A673 (cell line): ENCODE data around the gene LRP1B.

Experiments
- EZH2 ChIP-seq: fragments of 200-600 bp; sonication (generic); IDR thresholded peaks from 2 replicates; pipeline ENCODE4 v1.6.1; 2017; ENCODE audit warnings: borderline replicate concordance, low read depth, mild to moderate bottlenecking, mixed read lengths, antibody characterized with exemption, low read length; ENCODE audit not compliant: poor library complexity, severe bottlenecking
- TF ChIP-seq, protein P1 (sequence below): fragments of 300-800, 200-600 bp; sonication (generic); conservative IDR thresholded peaks from 2 replicates; pipeline ENCODE4 v1.5.1; 2017; ENCODE audit warnings: low read depth, mild to moderate bottlenecking, antibody characterized with exemption, low read length, moderate library complexity, mixed read lengths

DNA sequence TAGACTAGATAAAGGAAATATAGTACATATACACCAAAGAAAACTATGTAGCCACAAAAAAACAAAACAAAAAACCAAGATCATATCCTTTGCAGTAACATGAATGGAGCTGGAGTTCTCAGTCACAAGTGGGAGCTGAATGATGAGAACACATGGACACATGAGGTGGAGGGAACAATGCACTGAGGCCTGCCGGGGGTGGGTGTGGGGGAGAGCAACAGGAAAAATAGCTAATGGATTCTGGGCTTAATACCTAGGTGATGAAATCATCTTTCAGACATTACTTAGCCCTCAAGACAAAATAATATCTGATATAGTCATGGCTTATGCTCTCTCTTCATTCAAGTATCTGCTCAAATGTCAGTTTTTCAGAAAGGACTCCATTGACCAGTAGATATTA is 930.6 kb downstream of the LRP1B start:
- TF ChIP-seq, protein P1, sequence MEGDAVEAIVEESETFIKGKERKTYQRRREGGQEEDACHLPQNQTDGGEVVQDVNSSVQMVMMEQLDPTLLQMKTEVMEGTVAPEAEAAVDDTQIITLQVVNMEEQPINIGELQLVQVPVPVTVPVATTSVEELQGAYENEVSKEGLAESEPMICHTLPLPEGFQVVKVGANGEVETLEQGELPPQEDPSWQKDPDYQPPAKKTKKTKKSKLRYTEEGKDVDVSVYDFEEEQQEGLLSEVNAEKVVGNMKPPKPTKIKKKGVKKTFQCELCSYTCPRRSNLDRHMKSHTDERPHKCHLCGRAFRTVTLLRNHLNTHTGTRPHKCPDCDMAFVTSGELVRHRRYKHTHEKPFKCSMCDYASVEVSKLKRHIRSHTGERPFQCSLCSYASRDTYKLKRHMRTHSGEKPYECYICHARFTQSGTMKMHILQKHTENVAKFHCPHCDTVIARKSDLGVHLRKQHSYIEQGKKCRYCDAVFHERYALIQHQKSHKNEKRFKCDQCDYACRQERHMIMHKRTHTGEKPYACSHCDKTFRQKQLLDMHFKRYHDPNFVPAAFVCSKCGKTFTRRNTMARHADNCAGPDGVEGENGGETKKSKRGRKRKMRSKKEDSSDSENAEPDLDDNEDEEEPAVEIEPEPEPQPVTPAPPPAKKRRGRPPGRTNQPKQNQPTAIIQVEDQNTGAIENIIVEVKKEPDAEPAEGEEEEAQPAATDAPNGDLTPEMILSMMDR: no peak
- no peak for TF ChIP-seq EZH2
